Ishikawa (cell line): ENCODE data around the gene HNRNPDL.

Experiments
- CEBPB ChIP-seq: IDR thresholded peaks from 2 replicates; pipeline ENCODE4 v1.6.1; 2012
- CREB1 ChIP-seq: IDR thresholded peaks from 2 replicates; pipeline ENCODE4 v1.6.1; 2012; ENCODE audit warnings: low read depth
- EGR1 ChIP-seq: IDR thresholded peaks from 2 replicates; pipeline ENCODE4 v1.6.1; 2012
- EP300 ChIP-seq: IDR thresholded peaks from 2 replicates; pipeline ENCODE4 v1.6.1; 2012; ENCODE audit warnings: borderline replicate concordance
- FOXM1 ChIP-seq: IDR thresholded peaks from 2 replicates; pipeline ENCODE4 v1.6.1; 2012; ENCODE audit warnings: low read depth, borderline replicate concordance
- NFIC ChIP-seq: IDR thresholded peaks from 2 replicates; pipeline ENCODE4 v1.6.1; 2012
- RAD21 ChIP-seq: IDR thresholded peaks from 2 replicates; pipeline ENCODE4 v1.6.1; 2012; ENCODE audit warnings: low read depth
- TAF1 ChIP-seq: IDR thresholded peaks from 2 replicates; pipeline ENCODE4 v1.6.1; 2012; ENCODE audit warnings: low read depth, mild to moderate bottlenecking
- TCF12 ChIP-seq: IDR thresholded peaks from 2 replicates; pipeline ENCODE4 v1.6.1; 2012; ENCODE audit warnings: low read depth
- TEAD4 ChIP-seq: IDR thresholded peaks from 2 replicates; pipeline ENCODE4 v1.6.1; 2012
- YY1 ChIP-seq: IDR thresholded peaks from 2 replicates; pipeline ENCODE4 v1.6.1; 2012; ENCODE audit warnings: low read depth
- ZBTB7A ChIP-seq: IDR thresholded peaks from 2 replicates; pipeline ENCODE4 v1.6.1; 2012; ENCODE audit warnings: low read depth
- TF ChIP-seq, protein P1 (sequence below): IDR thresholded peaks from 2 replicates; pipeline ENCODE4 v1.6.1; 2012
- TF ChIP-seq, protein P2 (sequence below): IDR thresholded peaks from 2 replicates; pipeline ENCODE4 v1.6.1; 2012
- TF ChIP-seq, protein P3 (sequence below): IDR thresholded peaks from 2 replicates; pipeline ENCODE4 v1.6.1; 2012; ENCODE audit warnings: low read depth, mild to moderate bottlenecking

HNRNPDL gene

DNA sequence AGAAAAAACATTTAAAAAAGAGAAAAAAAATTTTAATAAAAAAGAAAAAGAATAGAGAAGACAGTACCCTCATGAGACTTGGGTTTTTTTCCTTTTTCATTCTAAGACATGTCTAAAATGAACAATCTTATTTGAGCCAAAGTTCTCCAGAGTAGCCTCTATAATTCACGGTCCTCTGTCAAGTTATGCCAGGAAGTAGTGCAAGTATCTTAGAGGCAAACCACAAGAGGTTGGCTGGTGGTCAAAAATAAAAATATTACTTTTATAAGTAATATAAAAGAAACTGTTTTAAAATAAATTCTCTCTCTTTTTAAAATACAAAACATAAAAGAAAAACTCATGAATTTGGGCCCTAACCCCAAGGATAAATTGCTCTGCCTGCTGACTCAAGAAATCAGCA lies 26.5 kb downstream of the HNRNPDL start:
- TF ChIP-seq CEBPB (no peak), CREB1 (no peak), TEAD4 (no peak), YY1 (no peak), EP300 (no peak), EGR1 (no peak), FOXM1 (no peak), RAD21 (no peak), TAF1 (no peak), TCF12 (no peak), ZBTB7A (no peak)
- TF ChIP-seq, protein P1, sequence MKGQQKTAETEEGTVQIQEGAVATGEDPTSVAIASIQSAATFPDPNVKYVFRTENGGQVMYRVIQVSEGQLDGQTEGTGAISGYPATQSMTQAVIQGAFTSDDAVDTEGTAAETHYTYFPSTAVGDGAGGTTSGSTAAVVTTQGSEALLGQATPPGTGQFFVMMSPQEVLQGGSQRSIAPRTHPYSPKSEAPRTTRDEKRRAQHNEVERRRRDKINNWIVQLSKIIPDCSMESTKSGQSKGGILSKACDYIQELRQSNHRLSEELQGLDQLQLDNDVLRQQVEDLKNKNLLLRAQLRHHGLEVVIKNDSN, result no peak
- TF ChIP-seq, protein P2, sequence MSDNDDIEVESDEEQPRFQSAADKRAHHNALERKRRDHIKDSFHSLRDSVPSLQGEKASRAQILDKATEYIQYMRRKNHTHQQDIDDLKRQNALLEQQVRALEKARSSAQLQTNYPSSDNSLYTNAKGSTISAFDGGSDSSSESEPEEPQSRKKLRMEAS, result no peak
- TF ChIP-seq, protein P3, sequence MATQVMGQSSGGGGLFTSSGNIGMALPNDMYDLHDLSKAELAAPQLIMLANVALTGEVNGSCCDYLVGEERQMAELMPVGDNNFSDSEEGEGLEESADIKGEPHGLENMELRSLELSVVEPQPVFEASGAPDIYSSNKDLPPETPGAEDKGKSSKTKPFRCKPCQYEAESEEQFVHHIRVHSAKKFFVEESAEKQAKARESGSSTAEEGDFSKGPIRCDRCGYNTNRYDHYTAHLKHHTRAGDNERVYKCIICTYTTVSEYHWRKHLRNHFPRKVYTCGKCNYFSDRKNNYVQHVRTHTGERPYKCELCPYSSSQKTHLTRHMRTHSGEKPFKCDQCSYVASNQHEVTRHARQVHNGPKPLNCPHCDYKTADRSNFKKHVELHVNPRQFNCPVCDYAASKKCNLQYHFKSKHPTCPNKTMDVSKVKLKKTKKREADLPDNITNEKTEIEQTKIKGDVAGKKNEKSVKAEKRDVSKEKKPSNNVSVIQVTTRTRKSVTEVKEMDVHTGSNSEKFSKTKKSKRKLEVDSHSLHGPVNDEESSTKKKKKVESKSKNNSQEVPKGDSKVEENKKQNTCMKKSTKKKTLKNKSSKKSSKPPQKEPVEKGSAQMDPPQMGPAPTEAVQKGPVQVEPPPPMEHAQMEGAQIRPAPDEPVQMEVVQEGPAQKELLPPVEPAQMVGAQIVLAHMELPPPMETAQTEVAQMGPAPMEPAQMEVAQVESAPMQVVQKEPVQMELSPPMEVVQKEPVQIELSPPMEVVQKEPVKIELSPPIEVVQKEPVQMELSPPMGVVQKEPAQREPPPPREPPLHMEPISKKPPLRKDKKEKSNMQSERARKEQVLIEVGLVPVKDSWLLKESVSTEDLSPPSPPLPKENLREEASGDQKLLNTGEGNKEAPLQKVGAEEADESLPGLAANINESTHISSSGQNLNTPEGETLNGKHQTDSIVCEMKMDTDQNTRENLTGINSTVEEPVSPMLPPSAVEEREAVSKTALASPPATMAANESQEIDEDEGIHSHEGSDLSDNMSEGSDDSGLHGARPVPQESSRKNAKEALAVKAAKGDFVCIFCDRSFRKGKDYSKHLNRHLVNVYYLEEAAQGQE, result no peak

DNA sequence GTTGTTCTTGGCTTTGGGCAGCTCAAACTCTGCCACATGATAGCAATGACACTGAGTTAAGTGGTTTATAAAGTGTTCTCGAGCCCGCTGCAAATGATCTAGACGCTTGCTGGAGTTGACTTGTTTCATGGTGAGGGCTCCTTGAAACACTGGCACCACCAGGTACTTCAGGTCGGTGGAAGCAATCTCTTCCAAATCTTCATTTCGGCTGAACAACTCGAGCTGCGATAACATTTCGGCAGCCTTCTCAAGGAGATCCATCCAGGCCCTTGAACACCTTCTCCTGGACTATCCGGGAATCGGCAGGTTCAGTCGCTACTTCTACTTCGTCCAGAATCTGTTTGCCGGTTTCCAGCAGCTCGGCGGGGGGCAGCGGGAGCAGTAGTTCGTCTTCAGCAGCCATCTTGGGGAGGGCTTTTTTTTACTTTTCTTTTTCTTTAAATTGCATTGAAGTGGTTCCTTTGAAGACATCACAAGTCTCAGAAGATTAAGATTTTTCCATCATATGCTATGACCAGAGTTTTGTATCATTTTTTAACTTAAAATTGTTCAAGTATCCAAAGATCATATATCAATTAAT lies 28.0 kb downstream of the HNRNPDL start:
- TF ChIP-seq, protein P2, result no peak
- no peak for TF ChIP-seq EP300
- no peak for TF ChIP-seq RAD21
- no peak for TF ChIP-seq TAF1
- no peak for TF ChIP-seq CREB1
- TF ChIP-seq, protein P1, result no peak
- no peak for TF ChIP-seq YY1
- TF ChIP-seq EGR1, result no peak
- TF ChIP-seq, protein P3, result no peak
- TF ChIP-seq NFIC, result no peak
- no peak for TF ChIP-seq FOXM1

DNA sequence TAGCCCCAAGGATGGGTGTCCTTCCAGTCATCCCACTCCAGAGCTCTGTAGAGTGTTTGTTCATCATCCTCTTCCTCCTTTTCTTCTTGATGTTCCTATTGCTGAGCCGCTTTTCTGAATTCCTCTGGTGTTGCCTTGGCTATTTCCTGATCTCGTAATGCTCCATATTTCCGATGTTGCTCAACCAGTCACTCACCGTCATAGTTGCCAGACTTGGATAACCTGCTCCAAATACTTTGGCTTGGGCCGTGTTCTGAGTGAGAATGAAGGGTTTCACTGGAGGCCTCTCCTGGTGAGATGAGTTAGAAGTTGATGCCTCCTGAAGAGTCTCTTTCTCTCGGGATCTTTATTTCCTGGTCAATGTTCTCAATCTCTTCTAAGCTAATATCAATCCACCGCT lies 28.7 kb downstream of the HNRNPDL start:
- TF ChIP-seq CREB1, result no peak
- no peak for TF ChIP-seq EP300
- TF ChIP-seq NFIC, result no peak
- TF ChIP-seq FOXM1, result no peak
- no peak for TF ChIP-seq EGR1
- TF ChIP-seq YY1, result no peak
- no peak for TF ChIP-seq TAF1
- TF ChIP-seq, protein P1, result no peak
- no peak for TF ChIP-seq ZBTB7A
- TF ChIP-seq, protein P2, result no peak
- TF ChIP-seq, protein P3, result no peak
- TF ChIP-seq TCF12, result no peak
- TF ChIP-seq TEAD4, result no peak
- no peak for TF ChIP-seq RAD21
- no peak for TF ChIP-seq CEBPB

DNA sequence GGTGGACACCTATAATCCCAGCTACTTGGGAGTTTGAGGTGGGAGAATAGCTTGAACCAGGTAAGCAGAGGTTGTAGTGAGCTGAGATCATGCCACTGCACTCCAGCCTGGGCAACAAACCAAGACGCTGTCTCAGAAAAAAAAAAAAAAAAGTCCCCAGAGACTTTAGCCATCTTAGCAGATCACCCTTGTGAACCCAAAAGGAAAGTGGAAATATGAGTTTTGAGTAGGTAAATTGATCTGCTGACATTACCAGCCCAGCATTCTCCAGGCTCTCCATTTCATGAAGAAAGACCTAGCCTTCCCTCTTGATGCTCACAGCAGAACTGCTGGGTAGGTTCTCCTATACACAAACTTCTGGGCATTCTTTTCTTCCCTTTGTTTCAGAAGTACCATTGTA lies 32.0 kb downstream of the HNRNPDL start:
- TF ChIP-seq EP300 (no peak), YY1 (no peak), ZBTB7A (no peak), FOXM1 (no peak), TCF12 (no peak), TEAD4 (no peak), CREB1 (no peak), CEBPB (no peak), RAD21 (no peak), EGR1 (no peak), TAF1 (no peak), NFIC (no peak)
- TF ChIP-seq, protein P2, result no peak
- TF ChIP-seq, protein P1, result no peak
- TF ChIP-seq, protein P3, result no peak
